H9 (cell line): ENCODE results near the gene IGSF9B. TPM values are rescaled to one million over a fixed set of nuclear protein-coding genes. Genes with fewer than 3 reads are reported as not detected.

Source experiments
- DNase-seq: peaks from one replicate; pipeline ENCODE4 v3.0.0-alpha.2; 2017
- H2AFZ ChIP-seq: one replicate; pipeline ENCODE4 v1.6.1; 2013; ENCODE audit warnings: mild to moderate bottlenecking, low read length, control low read depth, moderate library complexity
- H2AK5ac ChIP-seq: 2 replicates; pipeline ENCODE4 v1.6.1; 2013; ENCODE audit warnings: low read length, control low read depth, mixed read lengths; ENCODE audit not compliant: insufficient read length
- H2BK120ac ChIP-seq: one replicate; pipeline ENCODE4 v1.6.1; 2013; ENCODE audit warnings: low read depth, mild to moderate bottlenecking, low read length, control low read depth, inconsistent platforms; ENCODE audit not compliant: poor library complexity, severe bottlenecking
- H2BK12ac ChIP-seq: 2 replicates; pipeline ENCODE4 v1.6.1; 2013; ENCODE audit warnings: low read length, control low read depth, mixed read lengths, low read depth; ENCODE audit not compliant: insufficient read length
- H2BK15ac ChIP-seq: 2 replicates; pipeline ENCODE4 v1.6.1; 2013; ENCODE audit warnings: low read depth, low read length, control low read depth
- H2BK20ac ChIP-seq: one replicate; pipeline ENCODE4 v1.6.1; 2013; ENCODE audit warnings: low read depth, mild to moderate bottlenecking, low read length, control low read depth, inconsistent platforms; ENCODE audit not compliant: poor library complexity, severe bottlenecking
- H2BK5ac ChIP-seq: 2 replicates; pipeline ENCODE4 v1.6.1; 2013; ENCODE audit warnings: low read length, control low read depth, mixed read lengths; ENCODE audit not compliant: insufficient read length
- H3K14ac ChIP-seq: 2 replicates; pipeline ENCODE4 v1.6.1; 2013; ENCODE audit warnings: low read length, control low read depth; ENCODE audit not compliant: insufficient read depth
- H3K18ac ChIP-seq: 2 replicates; pipeline ENCODE4 v1.6.1; 2013; ENCODE audit warnings: low read depth, mild to moderate bottlenecking, mixed read lengths, low read length, control low read depth; ENCODE audit not compliant: insufficient read length
- H3K23ac ChIP-seq: 2 replicates; pipeline ENCODE4 v1.6.1; 2013; ENCODE audit warnings: low read length, control low read depth, mixed read lengths, low read depth; ENCODE audit not compliant: insufficient read length
- H3K23me2 ChIP-seq: 2 replicates; pipeline ENCODE4 v1.6.1; 2013; ENCODE audit warnings: low read depth, mild to moderate bottlenecking, mixed read lengths, low read length, control low read depth; ENCODE audit not compliant: insufficient read length, poor library complexity, severe bottlenecking
- H3K27ac ChIP-seq: 2 replicates; pipeline ENCODE4 v1.5.1; 2013; ENCODE audit warnings: low read length, control low read depth, mixed read lengths, low read depth; ENCODE audit not compliant: insufficient read length
- H3K27me3 ChIP-seq: 2 replicates; pipeline ENCODE4 v1.6.1; 2013; ENCODE audit warnings: low read length, control low read depth, inconsistent platforms; ENCODE audit not compliant: insufficient read depth
- H3K4ac ChIP-seq: 2 replicates; pipeline ENCODE4 v1.6.1; 2013; ENCODE audit warnings: low read depth, mild to moderate bottlenecking, control low read depth, inconsistent platforms, low read length, moderate library complexity
- H3K4me1 ChIP-seq: 2 replicates; pipeline ENCODE4 v1.6.1; 2013; ENCODE audit warnings: low read length, control low read depth, inconsistent platforms; ENCODE audit not compliant: insufficient read depth
- H3K4me2 ChIP-seq: 2 replicates; pipeline ENCODE4 v1.6.1; 2013; ENCODE audit warnings: low read length, control low read depth, mixed read lengths; ENCODE audit not compliant: insufficient read length, insufficient read depth
- H3K56ac ChIP-seq: 2 replicates; pipeline ENCODE4 v1.6.1; 2013; ENCODE audit warnings: low read depth, mild to moderate bottlenecking, mixed read lengths, low read length, control low read depth; ENCODE audit not compliant: insufficient read length
- H3K79me1 ChIP-seq: 2 replicates; pipeline ENCODE4 v1.6.1; 2013; ENCODE audit warnings: low read depth, mild to moderate bottlenecking, moderate library complexity, low read length, control low read depth, inconsistent platforms; ENCODE audit not compliant: insufficient read depth, poor library complexity, severe bottlenecking
- H3K79me2 ChIP-seq: 2 replicates; pipeline ENCODE4 v1.6.1; 2013; ENCODE audit warnings: low read length, control low read depth, inconsistent platforms; ENCODE audit not compliant: insufficient read depth
- H3K9ac ChIP-seq: 2 replicates; pipeline ENCODE4 v1.6.1; 2013; ENCODE audit warnings: low read length, control low read depth, mixed read lengths; ENCODE audit not compliant: insufficient read length; ENCODE audit errors: extremely low read depth
- H3K9me3 ChIP-seq: one replicate; pipeline ENCODE4 v1.6.1; 2013; ENCODE audit warnings: low read depth, low read length, inconsistent platforms; ENCODE audit not compliant: control insufficient read depth
- H3T11ph ChIP-seq: one replicate; pipeline ENCODE4 v1.6.1; 2013; ENCODE audit warnings: mild to moderate bottlenecking, low read length, control low read depth, inconsistent platforms
- H4K20me1 ChIP-seq: one replicate; pipeline ENCODE4 v1.6.1; 2013; ENCODE audit not compliant: control insufficient read depth, insufficient read length, insufficient read depth
- H4K5ac ChIP-seq: 2 replicates; pipeline ENCODE4 v1.6.1; 2013; ENCODE audit warnings: low read depth, mild to moderate bottlenecking, mixed read lengths, low read length, control low read depth; ENCODE audit not compliant: insufficient read length
- H4K8ac ChIP-seq: replicated peaks from 2 replicates; pipeline ENCODE4 v1.6.1; 2013; ENCODE audit warnings: low read length, control low read depth, mixed read lengths, low read depth; ENCODE audit not compliant: insufficient read length
- H4K91ac ChIP-seq: 2 replicates; pipeline ENCODE4 v1.6.1; 2013; ENCODE audit warnings: low read depth, mild to moderate bottlenecking, moderate library complexity, mixed read lengths, low read length, control low read depth; ENCODE audit not compliant: insufficient read length
- H3K27ac Mint-ChIP-seq, 3 experiments: 2 replicates in 2 of 3; 3 replicates in 1 of 3; pipeline ENCODE4 v1.8.0; 2020 to 2021; ENCODE audit warnings: mixed read lengths in 3 of 3, mild to moderate bottlenecking in 1 of 3, moderate library complexity in 1 of 3
- H3K27me3 Mint-ChIP-seq: 2 replicates; pipeline ENCODE4 v1.8.0; 2021; ENCODE audit warnings: low read depth, mild to moderate bottlenecking, moderate library complexity, mixed read lengths
- H3K36me3 Mint-ChIP-seq, 3 experiments: 2 replicates in 2 of 3; 3 replicates in 1 of 3; pipeline ENCODE4 v1.8.0; 2020 to 2021; ENCODE audit warnings: low read depth in 3 of 3, mixed read lengths in 3 of 3; ENCODE audit not compliant: insufficient read depth in 1 of 3
- H3K4me1 Mint-ChIP-seq, 2 experiments: 2 replicates each; pipeline ENCODE4 v1.8.0; 2020; ENCODE audit warnings: mixed read lengths in 2 of 2
- H3K4me3 Mint-ChIP-seq, 2 experiments: 2 replicates in 1 of 2; 3 replicates in 1 of 2; pipeline ENCODE4 v1.8.0; 2020 to 2021; ENCODE audit warnings: mild to moderate bottlenecking in 2 of 2, mixed read lengths in 2 of 2, moderate library complexity in 1 of 2
- H3K9me3 Mint-ChIP-seq, 2 experiments: 2 replicates in 1 of 2; 3 replicates in 1 of 2; pipeline ENCODE4 v1.8.0; 2020; ENCODE audit warnings: mild to moderate bottlenecking in 2 of 2, mixed read lengths in 2 of 2, moderate library complexity in 1 of 2
- WGBS: extraction: QIAGEN DNeasy Blood & Tissue Kit; methylation state at CpG from one replicate; pipeline ENCODE4 v1.1.7; 2013; ENCODE audit warnings: missing lambda C conversion rate, low lambda C conversion rate, mixed read lengths; ENCODE audit not compliant: insufficient read length; ENCODE audit errors: extremely low coverage; 5-methylcytosine and 5-hydroxymethylcytosine counted together
- total RNA-seq: library from RNA; stranded (reverse); gene quantifications from 2 replicates; pipeline ENCODE4 v1.2.1, GENCODE V29; 2021
- TF ChIP-seq, protein P1 (sequence below): fragments of 200-600 bp; sonication (generic); conservative IDR thresholded peaks from 3 replicates; pipeline ENCODE4 v1.8.0; 2021; ENCODE audit warnings: antibody characterized with exemption, mild to moderate bottlenecking

The IGSF9B gene
- total RNA-seq, 1 experiment from 2014 or later = 25.7 TPM

DNA sequence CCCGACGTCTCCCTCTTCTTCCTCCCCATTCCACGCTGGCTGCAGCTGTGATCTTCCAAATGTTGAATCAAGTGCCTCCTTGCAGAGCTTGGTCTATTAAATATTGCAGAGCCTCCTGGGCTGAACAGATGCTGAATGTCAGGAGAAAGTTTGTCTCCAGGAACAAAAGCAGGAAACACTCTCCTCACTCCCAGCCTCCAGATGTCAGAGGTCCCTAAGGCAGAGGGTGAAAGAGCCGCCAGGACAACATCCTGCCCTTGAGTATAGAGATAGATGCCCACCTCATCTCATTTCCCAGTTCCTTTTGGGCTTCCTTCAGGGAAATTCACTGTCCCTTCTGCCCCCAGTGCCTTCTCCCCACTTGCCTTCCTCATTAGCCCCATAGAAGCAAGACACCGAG is 40.8 kb upstream of the IGSF9B start:
- Histone ChIP-seq H3K4me1 (no peaks in the 10 kb centered on the region), H4K5ac (no peak overlapping the region), H3K4ac (no peak overlapping the region), H3K18ac (no peak overlapping the region), H3K79me2 (no peaks in the 10 kb centered on the region), H2BK120ac (no peak overlapping the region), H3K23me2 (no peaks in the 10 kb centered on the region), H2BK20ac (no peak overlapping the region), H4K91ac (no peak overlapping the region), H2AFZ (no peak overlapping the region), H2AK5ac (no peak overlapping the region), H3K79me1 (no peaks in the 10 kb centered on the region), H2BK15ac (no peak overlapping the region), H4K20me1 (no peaks in the 10 kb centered on the region), H3K9me3 (no peaks in the 10 kb centered on the region), H3K9ac (no peak overlapping the region), H2BK12ac (no peak overlapping the region), H3K23ac (no peak overlapping the region), H3K27ac (no peak overlapping the region), H3K27me3 (no peaks in the 10 kb centered on the region), H2BK5ac (no peak overlapping the region), H3K4me2 (no peak overlapping the region), H4K8ac (no peak overlapping the region), H3T11ph (no peak overlapping the region), H3K14ac (no peak overlapping the region), H3K56ac (no peak overlapping the region)
- no peak for DNase-seq
- Mint-ChIP-seq H3K27me3 (peaks cover 16% of the 10 kb centered on the region), H3K36me3 (no peaks in the 10 kb centered on the region; a peak in 1 of 7 replicates), H3K9me3 (no peaks in the 10 kb centered on the region), H3K4me1 (0 out of 4 replicates have a peak, but pooled peaks cover 0 to 2% of the 10 kb centered on the region in 2 experiments), H3K4me3 (no peak overlapping the region), H3K27ac (no peak overlapping the region)
- TF ChIP-seq, protein P1, sequence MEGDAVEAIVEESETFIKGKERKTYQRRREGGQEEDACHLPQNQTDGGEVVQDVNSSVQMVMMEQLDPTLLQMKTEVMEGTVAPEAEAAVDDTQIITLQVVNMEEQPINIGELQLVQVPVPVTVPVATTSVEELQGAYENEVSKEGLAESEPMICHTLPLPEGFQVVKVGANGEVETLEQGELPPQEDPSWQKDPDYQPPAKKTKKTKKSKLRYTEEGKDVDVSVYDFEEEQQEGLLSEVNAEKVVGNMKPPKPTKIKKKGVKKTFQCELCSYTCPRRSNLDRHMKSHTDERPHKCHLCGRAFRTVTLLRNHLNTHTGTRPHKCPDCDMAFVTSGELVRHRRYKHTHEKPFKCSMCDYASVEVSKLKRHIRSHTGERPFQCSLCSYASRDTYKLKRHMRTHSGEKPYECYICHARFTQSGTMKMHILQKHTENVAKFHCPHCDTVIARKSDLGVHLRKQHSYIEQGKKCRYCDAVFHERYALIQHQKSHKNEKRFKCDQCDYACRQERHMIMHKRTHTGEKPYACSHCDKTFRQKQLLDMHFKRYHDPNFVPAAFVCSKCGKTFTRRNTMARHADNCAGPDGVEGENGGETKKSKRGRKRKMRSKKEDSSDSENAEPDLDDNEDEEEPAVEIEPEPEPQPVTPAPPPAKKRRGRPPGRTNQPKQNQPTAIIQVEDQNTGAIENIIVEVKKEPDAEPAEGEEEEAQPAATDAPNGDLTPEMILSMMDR = no peak
- no CpG with 5 or more reads among the region's 5 CpGs for WGBS
